HG03571 (cell line): ENCODE results near the gene FAM110C.
A peak's percentile ranks its signal among the peaks of the same experiment; 100 is the strongest.
"Not testable (repeated sequence)": the region's sequence is repeated elsewhere in the genome, so short reads cannot be mapped to it uniquely, and the experiment has no call there.

ENCODE experiments used
- ATAC-seq: cut with Tn5 transposase; IDR thresholded peaks from one replicate; pipeline ENCODE4 v1.9.1; 2021; ENCODE audit not compliant: unreplicated experiment

FAM110C gene

DNA sequence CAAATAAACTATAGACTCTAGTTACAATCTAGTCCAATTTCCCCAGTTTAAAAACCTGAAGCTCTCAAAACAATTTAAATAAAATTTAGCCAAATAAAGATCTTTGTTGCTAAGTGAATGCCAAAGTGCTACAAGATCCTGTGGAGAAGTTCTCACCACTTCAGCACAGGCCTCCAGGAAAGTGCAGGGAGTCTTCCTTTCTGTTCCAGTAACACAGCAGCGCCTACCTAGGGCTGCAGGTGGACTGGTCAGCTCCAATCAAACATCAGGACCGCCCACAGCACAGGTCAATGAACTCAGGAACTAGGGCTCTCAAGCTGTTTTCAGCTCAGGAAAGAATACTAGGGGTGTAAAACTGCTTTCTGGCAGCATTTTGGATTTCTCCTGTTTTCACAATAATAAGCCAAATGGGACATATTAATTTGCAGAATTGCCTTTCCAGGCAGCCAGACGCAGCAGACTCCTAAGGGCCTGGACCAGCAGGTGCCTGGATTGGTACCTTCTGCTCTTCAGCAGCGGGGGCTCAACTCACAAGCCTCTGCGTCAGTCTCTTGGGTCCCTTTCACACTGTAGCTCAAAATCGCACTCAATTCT lies 1.5 kb downstream of the FAM110C start:
- no peak for ATAC-seq

DNA sequence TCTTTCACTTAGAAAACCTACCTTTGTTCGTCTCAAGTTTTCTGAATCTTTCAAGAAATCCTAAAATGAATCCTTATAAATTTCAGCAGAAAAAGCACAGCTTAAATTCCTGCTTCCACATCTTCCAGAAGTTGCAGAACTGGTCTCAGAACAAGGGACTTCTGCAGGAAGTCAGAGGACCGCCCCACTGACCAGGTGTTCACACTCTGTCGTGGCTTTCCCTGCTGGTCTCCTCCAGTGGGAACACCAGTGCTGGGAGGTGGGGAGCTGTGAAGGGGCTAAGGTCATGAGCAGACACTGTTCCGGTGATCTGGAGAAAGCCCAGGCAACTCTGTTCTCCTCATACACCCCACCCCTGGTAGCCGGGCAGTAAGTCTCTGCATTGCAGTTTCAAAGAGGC lies 3.5 kb downstream of the FAM110C start:
- ATAC-seq = no peak

DNA sequence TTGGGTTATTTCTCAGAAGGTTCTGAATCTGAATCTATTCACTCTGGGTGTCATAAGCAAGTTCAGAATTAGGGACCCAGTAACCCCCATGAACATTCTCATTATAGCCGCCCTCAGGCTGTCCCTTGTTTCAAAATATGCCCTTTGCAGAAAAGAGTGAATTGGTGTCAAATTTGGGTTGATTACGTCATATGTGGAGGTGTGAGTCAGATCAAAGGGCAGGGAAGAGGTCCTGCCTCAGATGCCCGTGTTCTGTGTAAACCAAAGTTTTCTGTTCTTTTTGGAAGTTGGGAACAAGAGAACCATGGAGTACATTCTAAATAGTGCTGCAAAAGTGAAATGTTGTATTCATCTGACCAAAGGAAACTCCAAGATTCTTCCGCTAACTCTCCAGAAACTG lies 5.8 kb downstream of the FAM110C start:
- ATAC-seq = no peak

DNA sequence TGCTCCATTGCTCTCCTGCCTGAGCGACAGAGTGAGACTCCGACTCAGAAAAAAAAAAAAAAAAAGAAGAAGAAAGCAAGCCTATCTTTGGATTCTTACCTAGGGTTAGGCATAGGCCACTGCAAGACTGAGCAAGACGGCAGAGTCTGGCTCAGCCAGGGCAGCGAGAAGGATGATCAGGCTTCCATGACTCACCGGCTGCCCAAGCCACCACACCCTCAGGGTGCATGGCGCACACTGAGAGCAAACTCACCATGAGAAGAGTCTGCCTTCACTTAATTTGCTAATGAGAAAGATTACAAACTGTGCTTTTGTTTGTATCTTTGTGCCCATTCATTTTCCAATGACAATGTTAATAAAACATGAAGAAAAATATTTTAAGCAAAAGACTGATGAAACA lies 8.2 kb downstream of the FAM110C start:
- no peak for ATAC-seq

DNA sequence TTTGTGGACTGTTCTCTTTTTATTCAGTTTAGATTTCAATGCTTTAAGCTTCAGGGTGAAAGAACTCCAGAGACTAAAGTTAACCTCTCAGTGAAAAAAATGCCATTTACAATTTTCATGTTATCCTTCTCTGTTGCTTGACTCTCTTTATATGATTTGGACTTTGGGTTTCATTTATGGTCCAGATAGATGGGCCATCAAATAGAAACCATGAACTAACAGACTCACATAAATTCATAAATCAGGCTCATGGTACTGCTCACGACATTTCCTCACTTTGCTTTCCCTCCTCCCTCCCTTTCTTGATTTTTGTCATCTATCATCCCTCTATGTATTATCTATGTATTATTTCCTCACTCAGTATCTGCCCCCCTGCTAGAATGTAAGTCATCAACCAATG lies 10.0 kb downstream of the FAM110C start:
- no peak for ATAC-seq

DNA sequence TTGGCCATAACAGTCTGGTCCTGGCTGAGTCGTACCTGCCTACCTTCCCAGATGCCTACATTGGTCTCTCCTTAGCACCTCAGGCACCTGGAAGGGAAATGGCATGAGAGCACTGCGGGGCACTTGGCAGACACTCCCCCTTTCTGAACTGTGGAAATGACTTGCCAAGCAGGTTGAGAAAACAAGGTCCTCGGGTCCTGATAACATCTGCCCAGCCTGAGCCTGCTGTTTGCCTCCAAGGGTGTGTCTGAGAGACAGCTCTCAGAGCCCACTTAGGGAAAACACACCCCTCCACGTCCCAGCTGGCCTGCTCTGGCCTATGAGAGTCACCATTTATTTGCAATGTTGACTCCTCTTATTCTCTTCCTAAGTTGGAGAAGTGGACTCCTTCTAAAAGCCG lies 10.5 kb downstream of the FAM110C start:
- ATAC-seq = no peak

DNA sequence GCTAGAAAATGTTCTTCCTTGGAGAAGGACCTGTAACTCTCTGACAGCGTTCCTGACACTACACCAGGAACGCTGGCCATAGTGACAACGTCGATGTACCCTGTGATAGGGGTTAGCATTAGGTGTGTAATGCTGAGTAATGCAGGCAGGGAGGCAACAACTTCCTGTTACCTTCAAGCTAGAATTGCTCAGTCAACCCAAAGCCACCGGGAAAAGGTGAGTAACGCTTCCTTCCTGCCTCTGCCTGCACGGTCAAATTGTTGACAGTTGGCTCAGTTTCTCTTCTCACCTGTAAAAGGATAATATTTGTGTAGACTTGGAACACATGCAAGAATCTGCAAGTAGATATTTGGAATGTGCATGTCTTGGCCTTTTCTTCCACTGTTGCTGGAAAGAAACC lies 12.7 kb downstream of the FAM110C start:
- no peak for ATAC-seq

DNA sequence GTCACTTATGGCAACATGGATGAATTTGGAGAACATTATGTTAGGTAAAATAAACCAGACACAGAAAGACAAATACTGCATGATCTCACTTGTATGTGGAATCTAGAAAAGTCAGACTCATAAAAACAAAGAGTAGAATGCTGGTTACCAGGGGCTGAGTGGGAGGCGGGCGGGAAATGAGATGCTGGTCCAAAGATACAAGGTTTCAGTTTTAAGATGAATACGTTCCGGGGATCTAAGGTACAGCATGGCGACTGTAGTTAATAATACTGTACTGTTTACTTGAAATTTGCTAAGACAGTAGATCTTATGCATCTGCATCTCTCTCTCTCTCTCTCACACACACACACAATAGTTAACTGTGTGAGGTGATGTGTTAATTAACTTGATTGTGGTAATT lies 14.2 kb downstream of the FAM110C start:
- ATAC-seq = no peak

DNA sequence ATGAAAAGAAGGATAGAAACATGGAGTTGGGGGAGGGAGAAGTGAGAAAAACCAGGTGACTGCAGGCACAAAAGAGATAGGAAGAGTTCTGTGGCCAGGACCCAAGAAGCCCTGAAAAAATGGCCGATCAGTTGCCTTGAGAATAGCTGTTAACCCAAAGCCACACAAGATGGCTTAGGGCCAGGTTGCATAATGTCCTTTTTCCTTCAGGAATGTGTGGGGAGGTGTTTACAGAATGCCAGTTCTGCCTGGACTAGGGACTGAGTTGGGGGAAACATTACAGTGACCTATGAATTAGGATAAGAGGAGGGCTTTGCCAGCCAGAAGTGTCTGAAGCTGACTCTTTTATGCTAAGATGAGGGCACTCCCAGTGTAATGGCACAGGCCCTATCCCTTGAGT lies 17.1 kb downstream of the FAM110C start:
- ATAC-seq = no peak

DNA sequence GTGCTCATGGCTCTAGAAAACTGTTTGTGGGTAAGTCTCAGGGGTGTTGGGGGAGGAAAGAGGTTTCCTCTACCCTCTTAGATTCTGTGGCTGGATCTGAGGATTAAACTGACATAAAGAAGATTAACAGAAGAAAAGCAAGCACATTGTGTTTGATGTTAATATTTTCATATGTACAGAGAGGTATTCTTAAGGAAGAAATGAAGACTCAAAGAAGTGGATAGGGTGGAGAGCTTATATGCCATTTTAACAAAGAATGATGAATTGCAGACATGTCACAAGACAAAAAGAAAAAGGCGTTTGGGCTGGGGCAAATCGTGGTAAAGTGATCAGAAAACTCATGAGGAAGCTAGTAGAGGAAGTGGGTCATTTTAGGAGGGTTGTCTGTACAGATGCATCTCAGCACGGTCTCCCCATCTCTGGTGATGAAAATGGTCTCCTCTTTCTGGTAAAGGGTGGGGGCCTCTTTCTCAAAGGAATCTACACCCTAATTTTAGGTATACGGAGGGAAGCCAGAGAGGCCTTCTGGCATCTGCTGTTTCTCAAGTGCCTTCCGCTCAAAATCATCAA lies 17.8 kb downstream of the FAM110C start:
- no peak for ATAC-seq

DNA sequence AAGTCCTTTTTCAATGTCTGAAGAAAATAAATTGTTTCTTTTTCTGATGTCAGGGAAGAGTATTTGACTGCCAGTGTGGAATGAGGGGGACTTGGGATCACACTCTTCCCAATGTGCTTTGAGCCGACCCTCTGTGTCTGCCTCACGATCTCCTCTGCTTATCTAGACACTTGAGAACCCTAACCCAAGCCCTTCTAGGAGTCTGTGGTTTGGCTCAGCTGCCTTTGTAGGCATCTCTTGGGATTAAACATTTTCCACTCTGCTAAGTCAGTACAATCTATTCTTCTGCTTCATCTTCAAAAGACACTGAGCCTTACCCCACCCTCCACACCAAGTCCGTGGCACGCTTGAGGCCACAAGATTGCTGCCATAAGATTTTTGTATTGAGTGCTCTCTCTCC lies 19.4 kb downstream of the FAM110C start:
- no peak for ATAC-seq

DNA sequence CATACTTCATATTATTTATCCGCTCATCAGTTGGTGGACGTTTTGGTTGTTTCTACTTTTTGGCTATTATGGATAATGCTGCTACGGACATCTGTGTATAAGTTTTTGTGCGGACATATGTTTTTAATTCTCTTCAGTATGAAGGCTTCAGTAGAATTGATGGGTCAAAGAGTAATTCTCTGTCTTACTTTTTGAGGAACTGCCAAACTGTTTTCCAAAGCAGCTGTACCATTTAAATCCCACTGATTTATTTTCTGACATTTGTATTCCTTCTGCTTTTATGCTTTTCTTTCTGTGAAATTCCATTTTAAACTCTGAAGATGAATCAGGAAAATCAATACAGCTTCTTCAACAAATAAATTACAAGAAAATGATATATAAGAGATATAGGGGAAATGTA lies 20.8 kb downstream of the FAM110C start:
- ATAC-seq = no peak

DNA sequence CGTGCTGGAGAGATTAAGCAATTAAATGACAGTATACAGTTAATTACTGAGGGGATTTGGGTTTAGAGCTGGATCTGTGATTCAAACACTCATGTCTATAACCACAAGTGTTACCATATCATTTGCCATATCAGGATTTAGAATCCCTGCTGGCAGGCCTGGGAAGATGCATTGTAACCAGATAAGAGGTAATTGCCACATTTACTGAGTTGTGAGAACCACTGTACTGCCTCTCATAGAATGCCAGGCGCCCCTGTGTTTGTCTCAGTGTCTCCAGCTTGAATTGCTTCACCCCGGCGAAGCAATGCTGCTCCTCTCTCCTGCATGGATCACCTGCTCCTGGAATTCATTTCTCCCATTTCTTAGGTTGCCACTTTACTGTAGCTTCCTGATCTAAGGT lies 21.7 kb downstream of the FAM110C start:
- ATAC-seq = not testable (repeated sequence)

DNA sequence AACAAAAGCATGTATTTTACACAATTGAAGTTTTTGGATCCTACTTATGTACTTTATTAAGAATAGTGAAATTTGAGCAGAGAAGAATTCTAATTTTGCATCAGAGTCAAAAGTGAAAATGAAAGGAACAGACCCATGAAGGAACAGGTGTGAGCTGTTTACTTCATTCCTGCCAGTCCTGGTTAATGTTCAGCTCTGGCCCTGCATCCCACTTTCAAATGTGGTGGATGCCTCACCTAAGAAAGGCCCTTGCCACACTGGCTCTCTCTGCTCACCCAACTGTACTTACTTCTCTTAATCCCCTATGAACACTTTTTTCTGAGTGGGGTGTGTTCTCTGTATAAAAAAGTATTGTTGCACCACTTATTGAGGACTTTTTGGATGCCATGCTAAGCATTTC lies 22.2 kb downstream of the FAM110C start:
- peak; percentile 95 for ATAC-seq

DNA sequence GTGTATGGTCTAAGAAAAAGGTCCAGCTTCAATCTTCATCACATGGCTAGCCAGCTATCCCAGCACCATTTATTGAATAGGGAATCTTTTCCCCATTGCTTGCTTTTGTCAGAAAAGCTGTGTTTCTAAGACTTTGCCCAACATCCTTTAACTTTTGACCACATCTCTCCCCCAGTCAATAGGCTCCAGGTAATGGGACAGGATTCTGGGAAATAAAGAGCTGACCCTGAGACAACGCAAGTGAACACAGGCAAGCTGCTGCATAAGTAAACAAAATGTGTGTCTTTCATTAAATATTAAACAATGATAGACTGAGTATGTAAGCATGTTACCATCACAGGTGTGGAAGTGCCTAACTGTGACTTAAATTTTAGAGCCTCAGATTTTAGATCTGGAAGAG lies 23.0 kb downstream of the FAM110C start:
- ATAC-seq = no peak

DNA sequence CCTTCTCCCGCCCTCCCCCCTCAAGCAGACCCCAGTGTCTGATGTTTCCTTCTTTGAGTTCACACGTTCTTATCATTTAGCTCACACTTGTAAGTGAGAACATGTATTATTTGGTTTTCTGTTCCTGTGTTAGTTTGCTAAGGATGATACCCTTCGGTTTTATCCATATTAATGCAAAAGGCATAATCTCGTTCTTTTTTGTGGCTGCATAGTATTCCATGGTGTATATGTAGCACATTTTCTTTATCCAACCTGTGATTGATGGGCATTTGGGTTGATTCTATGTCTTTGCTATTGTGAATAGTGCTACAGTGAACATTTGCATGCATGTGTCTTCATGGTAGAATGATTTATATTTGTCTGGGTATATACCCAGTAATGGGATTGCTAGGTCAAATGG lies 24.1 kb downstream of the FAM110C start:
- ATAC-seq = not testable (repeated sequence)

DNA sequence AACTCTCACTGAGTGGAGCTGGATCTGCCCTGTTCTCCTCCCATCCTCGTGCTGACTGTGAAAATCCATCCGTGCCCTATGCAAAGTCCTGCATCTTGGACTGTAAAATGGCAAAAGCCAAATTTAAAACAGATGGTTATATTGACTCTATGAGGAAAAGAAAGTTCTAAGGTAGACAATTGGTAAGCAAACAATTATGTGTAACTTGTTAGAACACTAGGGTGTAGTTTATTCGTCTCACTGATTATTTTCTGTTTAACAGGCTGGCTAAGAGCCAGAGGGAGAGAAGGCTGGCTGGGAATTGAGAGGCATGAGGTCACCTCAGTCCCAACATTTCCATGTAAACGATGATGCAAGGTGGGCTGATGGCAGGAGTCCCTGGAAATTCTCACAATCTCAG lies 26.0 kb downstream of the FAM110C start:
- not testable (repeated sequence) for ATAC-seq

DNA sequence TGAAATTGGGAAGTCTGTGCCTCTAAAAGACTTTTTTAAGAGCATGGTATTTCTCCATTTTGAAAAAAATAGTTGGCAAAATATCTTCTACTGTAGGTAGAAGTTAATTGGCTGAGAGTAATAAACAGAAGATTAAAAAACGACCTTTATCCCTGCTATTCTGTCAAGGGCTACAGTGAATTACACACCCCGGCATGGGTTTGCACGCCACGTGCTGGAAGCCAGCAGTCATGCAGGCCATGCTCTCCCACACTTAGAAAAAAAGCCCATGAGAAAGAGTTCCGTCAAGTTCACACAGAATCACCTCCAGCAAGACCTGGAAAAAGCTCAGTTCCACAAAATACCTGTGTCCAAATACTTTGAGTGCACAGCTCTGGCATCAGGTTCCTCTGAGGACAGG lies 26.8 kb downstream of the FAM110C start:
- no peak for ATAC-seq

DNA sequence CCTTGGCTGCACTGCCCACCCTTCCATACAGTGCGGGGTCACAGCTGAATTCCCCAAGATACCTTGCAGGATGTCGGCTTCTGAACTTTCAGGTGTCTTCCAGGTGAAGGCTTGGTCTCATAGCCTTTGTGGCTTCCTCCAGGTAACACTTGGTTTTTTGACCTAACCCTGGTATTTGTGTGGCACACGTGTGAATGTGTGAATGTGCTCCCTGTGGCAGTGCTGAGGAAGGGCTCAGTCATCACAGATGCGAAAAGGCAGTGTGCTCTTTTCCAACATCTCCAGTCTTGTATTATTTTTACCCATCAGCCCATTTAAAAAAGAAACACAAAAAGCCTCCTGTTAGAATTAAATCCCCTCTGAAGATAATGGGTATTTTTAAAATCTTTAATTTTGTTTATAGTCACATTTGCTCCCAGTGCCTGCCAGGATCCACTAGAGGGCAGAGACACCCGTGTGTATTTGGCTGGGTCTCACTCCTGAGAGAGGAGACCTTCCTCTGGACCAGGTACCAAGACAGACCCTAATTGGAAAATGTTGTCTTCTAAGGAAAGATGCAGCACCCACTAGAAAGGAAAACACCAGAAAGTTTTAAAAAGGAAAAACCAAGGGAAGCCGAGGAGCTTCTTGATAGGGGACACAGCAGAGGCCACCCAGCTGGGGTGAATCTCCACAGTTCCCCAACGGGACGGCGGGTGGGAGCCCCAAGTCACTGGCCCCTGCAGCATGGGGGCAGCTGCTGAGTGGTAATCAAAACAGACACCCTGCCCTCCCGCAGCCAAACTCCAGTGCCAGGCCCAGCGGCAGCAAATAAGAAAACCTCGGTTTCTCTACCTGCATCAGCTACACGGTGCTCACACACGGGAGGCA lies 27.7 kb downstream of the FAM110C start:
- ATAC-seq = no peak

DNA sequence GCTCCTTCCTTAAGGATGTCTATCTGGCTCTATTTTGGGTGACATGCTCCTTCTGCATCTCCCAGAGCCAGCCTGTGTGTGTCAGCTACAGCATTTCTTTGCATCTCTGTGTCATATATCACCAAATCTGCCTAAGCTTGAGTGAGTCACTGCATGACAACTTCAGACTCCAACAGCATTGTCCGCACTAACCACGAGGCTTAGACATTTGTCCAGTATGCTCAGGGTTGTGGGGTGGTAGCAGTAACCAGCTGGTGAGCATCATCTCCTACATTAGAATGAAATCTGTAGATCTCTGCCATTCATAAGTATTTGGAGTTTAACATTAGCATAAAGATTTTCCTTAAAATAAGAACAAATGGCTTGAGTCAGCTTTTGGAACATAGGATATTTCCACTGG lies 30.4 kb downstream of the FAM110C start:
- ATAC-seq = not testable (repeated sequence)

DNA sequence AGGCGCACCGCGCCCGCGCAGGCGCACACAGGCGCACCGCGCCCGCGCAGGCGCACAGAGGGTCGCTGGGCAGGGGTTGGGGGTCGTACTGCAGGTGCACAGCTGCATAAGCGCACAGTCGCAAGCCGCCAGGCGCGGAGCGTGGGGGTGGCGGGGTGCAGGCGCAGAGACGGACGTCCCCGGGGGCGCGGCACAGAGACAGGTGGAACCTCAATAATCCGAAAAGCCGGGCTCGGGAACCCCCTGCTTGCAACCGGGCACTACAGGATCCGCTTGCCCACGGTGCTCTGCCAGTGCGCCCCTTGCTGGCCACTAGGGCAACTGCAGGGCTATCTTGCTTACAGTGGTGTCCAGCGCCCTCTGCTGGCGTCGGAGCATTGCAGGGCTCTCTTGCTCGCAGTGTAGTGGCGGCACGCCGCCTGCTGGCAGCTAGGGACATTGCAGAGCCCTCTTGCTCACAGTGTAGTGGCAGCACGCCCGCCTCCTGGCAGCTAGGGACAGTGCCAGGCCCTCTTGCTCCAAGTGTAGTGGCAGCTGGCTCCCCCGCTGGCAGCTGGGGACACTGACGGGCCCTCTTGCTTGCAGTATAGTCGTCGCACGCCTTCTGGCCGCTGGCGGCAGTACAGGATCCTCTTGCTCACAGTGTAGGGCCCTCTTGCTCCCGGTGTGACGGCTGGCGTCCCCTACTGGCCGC lies 34.9 kb downstream of the FAM110C start:
- no peak for ATAC-seq
